Erythroblast (primary cell): Measurements from ENCODE around the gene CCDC183.

Source experiments
- GATA1 ChIP-seq: IDR thresholded peaks from 2 replicates; pipeline ENCODE4 v1.6.1; 2011; ENCODE audit warnings: low read depth, mild to moderate bottlenecking, control low read depth, low read length, moderate library complexity
- POLR2A ChIP-seq: IDR thresholded peaks from 2 replicates; pipeline ENCODE4 v1.6.1; 2011; ENCODE audit warnings: mild to moderate bottlenecking, low read length

DNA sequence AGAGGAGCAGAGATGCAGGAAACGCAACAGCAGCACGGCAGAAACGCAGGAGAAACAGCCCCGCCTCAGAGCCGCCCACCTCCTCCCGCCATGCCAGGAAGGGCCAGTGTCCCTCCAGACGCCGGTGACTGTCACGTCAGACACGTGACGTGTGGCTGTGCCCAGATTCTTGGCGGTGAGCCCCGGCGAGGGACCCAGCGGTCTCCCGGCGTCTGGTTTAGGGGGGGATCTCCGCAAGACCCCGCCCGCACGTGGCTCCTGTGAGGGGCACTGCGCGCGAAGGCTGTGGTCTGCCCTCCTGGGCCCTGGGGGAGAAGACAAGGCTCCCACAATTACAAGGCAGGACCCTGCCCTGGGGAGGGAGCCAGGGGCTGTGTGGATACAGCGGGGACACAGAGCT lies 35.7 kb upstream of the CCDC183 start:
- no peak for TF ChIP-seq POLR2A
- TF ChIP-seq GATA1, result no peak
